HG02943 (cell line): ENCODE measurements around the gene CATSPER3.

Experiments used
- ATAC-seq: cut with Tn5 transposase; IDR thresholded peaks from one replicate; pipeline ENCODE4 v1.9.1; 2021; ENCODE audit warnings: mild to moderate bottlenecking, low read depth, moderate library complexity; ENCODE audit not compliant: unreplicated experiment

The CATSPER3 gene

DNA sequence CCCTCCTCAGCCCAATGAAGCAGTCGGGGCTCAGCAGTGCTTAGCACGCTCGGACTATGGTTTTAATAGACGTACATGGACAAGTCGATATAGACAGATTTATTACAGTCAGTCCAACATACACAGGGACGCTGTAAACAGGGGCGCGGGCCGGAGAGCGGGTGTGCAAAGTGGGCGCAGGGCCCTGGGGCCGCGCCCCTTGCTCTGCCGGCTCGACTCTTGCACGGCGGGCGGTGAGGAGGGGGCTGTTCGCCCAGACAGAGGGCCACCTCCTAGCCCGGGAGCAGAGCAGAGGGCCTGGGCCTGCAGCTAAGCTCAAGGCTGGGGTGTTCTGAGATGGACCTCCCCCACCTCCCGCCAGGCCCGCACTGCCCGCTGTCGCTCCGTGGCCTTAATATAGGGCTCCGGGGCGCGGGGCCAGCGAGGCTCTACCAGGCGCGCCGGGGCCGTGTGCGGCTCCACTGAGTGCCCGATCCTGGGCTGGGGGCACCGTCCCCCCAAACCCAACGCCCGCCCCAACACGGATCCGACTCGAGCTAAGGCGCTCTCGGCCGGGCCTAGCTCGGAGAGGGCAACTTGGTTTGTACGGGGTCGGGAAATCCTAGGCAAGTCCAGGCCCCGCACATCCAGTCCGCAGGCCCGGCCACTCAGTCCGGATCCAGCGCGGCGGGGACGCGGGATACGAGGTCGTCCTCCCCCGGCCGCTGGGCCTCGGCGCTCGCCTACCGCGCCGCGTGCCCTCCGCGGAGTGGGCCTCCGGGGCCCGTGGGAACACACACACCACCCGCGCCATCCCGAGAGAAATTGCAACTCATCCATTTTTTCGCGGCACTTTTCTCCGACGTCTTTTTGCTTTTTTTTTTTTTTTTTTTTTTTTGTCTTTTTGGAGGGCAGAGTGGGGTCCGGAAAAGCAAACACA lies 60.2 kb downstream of the CATSPER3 start:
- no peak for ATAC-seq

DNA sequence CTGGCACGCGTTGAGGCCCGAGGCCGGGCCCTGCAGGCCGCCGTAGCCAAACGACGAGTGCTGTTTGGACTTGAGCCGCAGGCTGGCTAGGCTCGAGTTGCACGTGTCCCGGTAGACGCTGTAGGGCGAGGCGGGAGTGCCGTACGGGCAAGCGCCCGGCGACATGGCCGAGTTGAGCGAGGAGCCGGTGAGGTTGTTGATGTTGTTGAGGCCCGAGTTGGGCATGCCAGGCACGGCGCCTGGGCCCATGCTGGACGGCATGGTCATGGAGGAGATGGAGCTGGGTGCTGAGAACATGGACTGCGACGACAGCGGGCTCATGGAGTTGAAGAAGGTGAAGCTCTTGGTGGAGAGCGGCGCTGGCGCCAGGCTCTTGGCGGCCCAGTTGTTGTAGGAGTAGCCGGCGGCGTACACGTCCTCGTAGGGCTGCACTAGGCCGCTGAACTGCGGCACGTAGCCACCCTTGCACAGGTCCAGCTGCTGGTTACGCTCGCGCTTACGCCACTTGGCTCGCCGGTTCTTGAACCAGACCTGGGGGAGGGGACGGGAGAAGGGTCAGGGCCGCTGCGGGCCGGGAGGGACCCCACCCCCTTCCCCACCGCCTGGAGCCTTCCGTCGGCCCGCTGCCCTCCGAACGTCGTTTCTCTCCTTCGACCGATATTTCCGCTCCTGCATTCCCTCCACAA lies 61.2 kb downstream of the CATSPER3 start:
- no peak for ATAC-seq

DNA sequence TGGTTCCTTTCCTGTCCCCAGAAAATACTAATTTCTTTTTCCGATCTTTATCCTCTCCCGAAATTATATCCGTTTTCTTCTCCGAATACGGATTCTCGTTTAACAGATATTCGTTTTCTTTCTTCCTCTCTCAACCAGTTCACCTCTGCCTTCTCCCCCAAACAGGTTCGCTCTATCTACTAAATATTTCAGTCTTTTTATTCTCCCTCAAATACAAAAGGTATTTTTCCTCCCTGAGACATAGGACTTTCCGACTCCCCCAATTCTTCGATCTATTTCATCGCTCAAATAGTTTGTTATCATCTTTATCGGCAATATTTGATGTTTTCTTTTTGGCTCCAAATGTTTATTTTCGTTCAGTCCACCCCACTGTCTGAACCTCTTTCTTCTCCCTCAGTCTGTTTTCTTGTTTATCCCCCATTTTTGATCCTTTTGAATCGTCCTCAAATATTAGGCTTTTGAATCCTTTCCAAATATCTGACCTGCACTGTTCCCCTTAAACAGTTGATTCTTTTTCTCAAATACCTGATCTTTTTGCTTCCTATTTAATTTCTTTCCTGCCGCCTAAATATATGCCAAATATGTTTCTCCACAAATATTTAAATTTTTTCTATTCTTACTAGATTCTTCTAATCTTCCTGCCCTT lies 61.9 kb downstream of the CATSPER3 start:
- no peak for ATAC-seq

DNA sequence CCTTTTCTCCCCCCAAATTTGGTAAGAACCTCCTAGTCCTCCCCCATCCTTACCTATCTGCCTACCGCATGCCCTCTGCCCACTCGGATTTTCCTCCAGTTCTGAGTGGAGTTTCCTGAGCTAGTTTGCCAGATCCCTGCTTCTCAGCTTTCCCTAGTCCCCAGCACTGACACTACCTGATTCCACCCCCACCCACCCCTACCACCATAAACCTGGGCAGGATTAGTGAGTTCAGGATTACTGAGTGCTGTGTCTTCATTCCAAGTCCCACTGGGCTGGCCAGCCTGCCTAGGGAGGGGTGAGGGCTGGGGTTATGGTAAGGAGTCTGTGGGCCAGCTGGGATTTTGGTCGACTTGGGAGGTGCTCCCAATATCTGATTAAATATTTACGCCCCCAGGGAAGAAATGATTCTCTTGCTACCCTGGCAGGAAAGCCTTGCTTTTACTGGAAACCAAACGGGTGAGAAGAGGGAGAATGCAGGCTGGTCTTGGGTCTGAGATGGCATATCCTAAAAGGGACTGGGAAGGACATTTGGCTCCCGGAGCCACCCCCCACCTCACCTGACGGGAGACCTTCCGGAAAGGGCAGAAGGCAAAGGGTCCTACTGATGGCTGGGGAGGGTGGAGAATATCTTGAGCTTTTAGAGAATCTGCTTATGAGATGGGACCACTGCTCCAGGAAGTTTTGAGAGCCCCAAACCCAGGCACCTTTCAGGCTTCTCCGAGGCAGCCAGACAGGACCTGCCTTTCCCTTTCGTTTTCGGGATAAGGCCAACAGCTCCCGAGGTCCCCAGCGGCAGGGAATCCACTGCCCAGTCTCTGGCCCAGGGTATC lies 62.6 kb downstream of the CATSPER3 start:
- ATAC-seq = no peak

DNA sequence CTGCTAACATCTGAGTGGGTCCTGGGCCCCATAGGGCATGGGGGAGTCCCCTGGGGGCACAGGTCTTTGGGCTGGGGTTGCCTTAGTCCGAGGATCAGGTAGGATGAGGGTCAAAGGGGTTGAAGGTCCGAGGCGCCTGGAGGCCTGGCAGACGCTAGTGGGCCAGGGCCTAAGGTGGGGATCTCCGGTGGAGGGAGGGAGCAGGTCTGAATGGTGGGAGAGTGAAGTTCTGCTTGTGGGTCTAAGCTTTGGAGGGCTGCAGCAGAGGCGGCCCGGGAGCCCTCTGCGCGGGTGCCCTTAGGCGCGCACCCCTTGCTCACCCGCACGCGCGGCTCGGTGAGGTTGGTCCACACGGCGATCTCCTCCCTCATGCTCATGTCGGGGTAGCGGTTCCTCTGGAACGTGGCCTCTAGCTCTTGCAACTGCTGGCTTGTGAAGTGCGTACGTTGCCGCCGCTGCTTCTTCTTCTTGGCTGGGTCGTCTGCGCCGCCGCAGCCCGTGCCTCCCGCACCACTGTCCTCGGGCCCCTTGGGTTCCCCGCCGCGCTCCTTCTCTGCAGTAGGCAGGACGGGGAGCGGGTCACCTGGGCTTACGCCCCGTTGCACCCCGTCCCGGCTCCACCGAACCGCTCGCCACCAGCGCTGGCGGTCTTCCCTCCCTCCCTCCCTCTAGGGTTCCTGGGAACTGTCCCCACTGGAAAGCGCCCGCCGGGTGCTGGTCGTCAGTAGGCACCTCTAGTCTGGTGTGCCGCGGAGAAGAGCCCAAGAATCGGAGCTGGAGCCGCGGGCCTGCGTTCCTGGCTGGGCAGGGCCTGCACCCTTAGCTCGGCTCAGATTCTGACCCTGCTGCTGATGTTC lies 63.5 kb downstream of the CATSPER3 start:
- ATAC-seq = no peak

DNA sequence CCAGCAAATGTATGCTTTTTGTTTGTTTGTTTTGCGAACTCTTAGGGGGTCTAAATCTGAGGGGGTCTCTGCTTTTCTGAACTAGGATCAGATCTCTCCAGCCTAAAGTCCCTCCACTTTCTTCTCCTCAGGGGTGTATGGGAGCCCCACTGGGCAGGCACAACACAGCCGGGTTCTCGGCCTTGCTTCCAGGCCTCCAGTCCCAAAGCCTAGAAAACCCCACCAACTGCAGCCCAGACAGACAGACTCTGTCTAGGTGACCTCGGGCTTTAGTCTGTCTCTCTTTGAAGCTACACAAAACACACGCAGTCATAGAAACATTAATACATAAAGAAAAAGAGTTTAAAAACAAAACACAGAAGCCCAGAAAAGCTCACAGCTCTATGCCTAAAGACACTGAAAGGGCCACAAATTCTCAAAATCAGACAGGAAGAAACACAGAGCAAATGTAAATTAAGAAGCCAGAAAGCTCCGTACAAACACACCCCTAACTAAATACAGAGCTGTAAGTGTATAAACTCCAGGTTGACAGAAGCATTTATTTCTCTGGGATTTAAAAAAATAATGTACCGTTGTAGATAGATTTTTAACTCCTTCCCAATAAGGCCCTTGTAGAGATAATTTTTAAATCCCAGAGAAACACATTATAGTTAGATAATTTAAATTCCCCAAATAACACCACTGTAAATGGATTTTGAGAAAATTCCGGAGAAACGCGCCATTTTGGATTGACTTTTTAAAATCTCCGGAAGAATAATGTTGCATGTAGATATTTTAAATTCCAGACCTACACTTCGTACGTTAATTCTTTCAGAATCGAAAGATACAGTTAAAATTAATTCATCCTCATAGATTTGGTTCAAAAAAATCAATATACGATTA lies 64.3 kb downstream of the CATSPER3 start:
- ATAC-seq = no peak

DNA sequence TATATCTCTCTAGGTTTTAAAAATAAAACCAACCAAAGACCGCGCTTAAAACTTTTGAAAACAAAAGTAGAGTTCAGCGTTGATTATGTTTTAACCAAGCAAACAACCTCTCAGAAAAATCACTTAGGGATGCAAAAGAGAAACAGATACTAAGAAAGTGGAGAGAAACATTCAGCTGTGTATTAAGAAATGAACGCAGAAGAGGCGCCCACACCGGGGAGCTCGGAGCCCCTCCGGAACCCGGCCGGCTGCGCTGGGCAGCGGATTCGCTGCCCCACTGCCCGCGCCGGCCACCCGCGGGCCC lies 64.9 kb downstream of the CATSPER3 start:
- no peak for ATAC-seq

DNA sequence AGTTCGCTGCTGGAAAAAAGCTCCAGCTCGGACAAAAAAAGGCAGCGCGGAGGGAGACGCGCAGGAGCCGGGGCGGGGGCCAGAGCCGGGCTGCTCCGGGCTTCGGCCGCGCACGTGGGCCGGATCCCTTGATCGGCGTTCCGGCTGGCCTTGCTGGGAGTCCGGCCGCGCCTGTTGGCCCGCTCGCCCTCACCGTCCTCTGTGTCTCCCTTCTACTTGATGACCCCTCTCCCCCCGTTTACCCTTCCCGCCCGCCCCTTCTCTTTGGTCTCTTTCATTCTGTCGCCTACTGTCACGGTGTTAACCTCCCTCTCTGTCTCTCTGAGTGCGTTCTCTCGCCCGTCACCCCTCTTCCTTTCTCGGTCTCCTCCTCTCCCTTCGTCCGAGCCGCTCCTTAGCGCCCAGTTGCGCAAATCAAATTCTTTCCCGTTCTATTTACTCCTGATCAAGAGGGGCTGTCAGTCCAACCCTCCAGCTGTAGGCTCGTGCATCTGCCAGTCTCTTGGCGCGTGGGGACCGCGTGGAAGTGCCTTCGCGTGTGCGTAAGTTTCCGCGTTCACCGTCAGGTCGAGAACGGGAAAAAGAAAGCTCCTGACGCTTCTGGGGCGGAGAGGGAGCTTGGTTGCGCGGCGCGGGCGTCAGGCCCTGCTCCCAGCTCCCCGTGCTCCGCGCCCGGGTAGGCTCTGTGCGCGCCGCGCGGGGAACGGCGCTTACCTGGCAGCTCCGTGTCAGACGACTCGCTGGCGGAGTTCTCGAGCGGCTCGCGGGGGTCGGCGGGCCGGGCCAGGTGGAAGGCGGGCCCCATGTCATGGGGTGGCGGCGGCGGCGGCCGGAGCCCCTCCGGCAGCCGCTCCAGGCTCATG lies 65.5 kb downstream of the CATSPER3 start:
- ATAC-seq = no peak

DNA sequence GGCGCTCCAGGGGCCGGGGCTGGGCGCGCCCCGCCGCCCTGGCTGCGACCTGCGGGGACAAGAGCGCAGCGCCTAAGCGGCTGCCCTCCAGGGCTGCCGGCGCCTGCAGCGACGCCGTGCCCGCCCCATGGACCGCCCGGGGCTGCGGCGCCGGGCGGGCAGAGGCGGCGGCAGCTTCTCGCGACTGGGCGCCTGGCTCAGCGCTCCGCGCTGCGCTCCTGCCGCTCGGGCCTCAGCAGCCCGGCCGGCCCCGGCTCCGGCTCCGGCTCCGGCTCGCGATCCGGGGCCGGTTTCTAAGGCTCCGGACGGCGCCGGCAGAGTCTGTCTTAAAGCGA lies 66.2 kb downstream of the CATSPER3 start, which contains the start of gene PITX1:
Gene PITX1, minus strand, starts transcription at position 328 of the 335 bp plus-strand sequence. CDS start 347 bp downstream, outside the sequence.
- ATAC-seq = no peak

DNA sequence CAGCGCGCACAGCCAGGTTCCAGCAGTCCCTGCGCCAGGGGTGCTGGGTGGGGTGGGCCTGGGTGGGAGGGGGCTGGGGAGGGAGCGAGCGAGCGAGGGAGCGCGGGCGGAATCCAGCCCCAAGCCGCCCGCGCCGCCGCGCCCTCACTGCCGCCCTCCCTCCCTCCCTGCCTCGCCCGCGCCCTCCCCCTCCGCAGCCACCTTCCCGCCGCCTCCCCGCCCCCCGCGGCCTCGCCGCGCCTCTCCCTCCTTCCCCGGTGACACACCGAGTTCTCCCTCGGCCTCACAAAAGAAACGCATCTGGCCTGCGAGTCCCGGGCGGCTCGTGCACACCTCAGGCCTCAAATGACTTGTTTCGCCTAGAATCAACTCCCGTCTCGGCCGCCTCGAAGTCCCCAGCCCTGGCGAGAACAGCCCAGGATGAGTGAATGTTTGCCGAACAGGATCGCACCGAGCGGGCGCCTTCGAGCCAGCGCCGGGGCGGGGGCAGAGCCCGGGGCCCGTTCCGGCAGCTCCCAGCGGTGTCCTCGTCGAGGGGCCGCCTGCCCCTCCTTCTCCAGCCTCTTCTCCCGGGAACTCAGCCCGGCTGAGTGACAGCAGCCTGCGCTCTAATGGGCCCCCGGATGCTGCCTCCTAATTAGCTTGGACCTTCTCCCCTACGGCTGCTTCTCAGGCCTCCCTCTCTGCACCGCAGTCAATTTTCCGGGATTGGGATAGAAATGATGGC lies 66.7 kb downstream of the CATSPER3 start:
- no peak for ATAC-seq

DNA sequence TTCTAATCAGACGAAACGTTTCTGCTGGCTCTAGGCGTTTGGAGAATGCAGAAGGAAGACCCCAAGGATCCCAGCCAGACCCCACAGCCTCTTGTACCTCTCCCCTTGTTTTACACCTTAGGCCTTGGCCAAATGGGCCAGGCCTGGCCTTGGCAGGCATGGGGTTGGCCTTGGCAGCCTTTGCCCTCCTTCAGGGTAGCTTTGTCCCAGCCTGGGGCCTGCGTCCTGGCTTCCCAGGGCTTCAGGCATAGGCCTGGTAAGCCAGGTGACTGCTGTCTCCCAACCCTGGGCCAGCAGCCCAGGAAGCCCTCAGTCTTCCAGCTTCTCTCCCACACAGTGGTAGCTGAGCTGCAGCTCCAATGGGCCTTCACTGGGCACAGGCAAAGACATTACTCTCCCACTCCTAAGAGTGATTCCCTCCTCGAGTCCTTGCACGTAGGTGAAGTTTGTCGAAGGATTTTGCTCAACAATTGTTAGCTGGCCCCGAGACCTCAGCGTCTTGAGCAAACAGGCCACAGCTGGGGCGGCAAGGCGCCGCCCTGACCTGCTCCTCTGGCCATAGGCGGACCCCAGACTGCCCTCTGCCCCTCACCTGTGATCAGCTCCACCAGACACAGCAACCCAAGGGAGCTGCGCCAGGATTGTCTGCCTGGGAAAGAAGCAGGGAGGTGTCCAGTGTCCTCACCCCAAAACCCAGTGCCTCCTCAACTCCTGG lies 67.4 kb downstream of the CATSPER3 start:
- ATAC-seq = no peak

DNA sequence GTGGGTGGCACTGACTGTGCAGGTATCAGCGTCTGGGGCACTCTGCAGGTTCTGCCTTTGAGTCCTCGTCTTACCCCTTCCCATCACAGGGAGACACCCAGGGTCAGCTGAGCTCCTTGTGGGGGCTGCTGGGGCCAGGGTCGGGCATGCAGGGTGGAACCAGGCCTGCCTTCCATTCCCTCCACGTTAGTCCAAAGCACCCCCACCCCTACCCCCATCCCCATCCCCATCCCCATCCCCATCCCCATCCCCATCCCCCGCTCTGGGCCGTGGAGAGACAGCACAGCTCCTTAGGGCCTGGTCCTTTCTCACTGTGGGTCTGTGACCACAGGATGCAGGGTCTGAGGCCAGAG lies 67.9 kb downstream of the CATSPER3 start:
- ATAC-seq = no peak

DNA sequence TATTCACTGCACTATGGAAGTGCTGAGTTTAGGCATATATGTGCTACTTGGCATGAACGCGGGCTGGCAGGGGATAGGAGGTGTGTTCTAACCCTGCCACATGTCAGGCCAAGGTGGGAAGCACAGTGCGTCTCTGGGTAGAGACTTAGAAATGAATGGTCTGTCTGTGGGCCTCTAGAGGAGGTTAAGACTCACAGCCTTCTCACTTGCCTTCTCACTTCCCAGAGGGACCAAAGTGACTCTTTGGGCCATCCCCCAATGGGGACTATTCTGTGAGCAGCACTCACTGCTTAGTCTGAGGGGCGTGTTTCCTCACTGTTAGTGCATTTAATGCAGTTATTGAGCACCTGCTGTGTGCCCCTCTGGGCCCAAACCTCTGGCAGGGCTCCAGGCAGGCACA lies 68.7 kb downstream of the CATSPER3 start:
- no peak for ATAC-seq

DNA sequence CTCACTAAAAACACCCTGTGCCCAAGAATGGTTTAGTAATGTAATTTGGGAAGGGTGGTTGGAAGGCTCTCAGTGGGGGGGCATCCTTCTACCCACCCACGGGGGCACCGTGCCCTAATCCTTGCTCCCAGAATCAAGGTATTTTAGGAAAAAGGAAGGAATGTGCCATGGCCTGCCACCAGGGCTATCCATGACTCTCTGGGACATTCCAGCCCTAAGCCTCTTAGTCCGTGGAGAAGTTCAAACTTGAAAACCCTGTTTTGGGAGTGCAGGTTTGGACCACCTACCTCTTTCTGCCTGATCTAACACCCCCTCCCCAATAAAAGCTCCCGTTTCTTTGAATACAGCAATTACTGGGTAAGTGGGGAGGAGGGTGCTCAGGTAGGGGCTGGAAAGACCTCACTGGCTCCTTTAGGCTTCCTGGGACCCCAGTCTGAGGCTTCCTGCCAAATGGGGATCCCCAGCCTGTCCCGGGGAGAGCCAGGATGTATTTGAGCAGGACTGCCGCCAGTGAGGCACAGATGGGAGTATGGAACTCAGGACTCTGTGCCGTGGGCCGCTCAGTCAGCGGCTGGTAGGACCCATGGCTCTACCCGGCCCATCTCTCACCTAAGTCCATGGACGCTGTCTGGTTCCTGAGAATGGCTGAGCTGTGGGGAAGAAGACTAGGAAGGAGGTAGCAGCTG lies 70.0 kb downstream of the CATSPER3 start:
- ATAC-seq = no peak

DNA sequence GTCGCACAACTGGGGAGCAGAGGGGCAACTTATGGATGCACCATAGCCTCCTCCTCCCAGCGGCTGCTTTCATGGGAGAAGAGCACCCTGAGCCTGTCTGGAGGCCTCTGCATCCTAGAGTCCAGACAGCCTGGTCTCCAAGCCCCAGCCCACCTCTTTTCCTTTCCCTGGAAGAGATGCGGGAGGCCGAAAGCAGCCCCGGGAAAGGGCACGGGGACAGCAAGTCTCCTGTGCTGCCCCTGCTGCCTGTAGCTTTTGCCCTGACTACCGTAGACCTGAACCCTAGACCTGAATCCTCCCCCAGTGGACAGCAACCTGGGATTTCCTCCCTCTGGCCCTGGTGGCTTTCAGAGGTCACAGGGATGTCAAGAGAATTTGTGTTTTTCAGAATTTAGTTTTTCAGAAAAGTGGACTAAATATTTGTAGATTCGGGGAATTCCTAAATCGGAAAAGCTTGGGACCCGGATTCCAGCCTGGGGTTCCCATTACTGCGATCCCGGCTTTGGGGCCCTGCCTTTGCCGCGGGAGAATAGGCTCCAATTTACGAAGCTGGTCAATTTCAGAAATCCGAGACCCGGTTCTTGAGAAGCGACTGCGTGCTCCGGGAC lies 70.6 kb downstream of the CATSPER3 start:
- ATAC-seq = no peak

DNA sequence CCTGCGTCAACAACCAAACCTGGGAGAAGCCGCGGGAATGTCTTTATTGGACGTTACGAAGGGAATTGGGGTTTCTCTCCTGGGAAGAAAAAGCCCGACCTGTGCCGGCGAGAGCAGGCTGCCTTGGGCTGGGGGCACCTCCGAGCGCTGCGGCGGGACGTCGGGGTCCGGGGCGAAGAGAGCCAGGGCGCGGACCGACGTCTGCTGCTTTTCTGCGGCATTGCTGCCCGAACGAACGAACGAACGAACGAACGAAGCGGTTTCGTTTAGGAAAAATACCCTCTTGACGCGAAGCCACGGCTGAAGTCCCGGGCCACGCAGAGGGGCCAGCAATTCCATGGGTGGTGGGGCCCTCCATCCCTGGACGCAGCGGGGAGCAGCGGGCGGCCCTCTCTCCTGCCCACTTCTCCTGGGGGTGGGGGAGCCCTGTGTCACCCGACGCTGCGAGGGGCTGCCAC lies 71.1 kb downstream of the CATSPER3 start:
- ATAC-seq = no peak
